HG03097 (cell line): ENCODE measurements around the gene CC2D2A.

ENCODE experiments used
- ATAC-seq: cut with Tn5 transposase; IDR thresholded peaks from one replicate; pipeline ENCODE4 v1.9.1; 2021; ENCODE audit not compliant: unreplicated experiment, low FRiP score

CC2D2A gene

DNA sequence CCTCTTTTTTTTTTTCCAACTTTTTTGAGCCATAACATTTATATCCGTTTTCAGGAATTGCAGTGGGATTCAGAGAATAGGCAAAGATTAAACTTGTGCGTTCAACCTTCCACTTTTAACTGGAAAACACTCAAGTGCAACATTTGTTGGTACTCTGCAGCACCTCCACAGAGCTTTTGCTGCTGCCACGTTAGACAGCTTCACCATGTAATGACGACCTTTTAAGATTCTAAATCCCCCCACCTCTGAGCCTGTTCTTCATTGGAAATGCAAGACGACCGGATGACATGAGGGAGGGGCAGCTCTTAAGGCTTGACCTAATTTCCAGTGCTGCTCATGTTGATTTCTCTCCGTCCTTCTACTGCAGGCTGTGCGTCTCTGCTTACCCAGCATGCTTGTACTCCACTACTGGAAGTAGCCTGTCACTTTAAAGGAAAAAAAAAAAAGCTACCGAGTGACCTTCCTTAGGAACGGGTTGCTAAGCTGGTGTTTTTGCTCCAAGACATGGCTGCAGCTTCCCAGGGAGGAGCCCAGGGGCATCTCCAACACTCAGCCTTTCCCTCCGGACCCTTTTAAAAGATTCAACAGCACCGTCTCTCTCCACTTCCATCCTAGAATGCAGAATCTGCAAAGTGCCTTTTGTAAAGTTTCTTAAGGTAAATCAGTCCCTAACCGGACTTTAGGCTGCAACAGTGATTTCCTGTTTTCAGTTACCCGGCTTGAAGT lies at the start of gene CC2D2A:
Gene CC2D2A (plus strand): TSS at position 481 of the 726 bp plus-strand sequence. CDS start 6,051 bp downstream, outside the sequence.
- ATAC-seq: no peak

DNA sequence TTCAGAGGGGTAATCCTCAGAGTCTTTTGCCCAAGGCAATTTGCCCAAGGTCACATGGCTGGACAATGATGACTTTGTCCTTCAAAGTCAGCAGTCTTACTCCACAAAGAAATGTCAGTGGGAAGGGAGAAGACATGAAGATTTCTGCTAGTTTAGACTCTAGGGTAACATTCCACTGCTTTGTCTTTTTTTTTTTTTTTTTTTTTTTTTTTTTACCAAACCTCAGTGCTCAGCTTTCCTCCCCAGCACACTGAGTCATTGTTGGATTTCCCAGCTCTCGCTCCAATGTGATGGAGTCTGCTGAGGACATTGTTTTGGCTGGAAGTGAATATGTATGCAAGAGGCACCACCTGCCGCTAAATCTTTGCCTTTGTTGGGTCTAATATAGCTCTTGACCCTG lies 49.0 kb upstream of the CC2D2A start:
- ATAC-seq: no peak

DNA sequence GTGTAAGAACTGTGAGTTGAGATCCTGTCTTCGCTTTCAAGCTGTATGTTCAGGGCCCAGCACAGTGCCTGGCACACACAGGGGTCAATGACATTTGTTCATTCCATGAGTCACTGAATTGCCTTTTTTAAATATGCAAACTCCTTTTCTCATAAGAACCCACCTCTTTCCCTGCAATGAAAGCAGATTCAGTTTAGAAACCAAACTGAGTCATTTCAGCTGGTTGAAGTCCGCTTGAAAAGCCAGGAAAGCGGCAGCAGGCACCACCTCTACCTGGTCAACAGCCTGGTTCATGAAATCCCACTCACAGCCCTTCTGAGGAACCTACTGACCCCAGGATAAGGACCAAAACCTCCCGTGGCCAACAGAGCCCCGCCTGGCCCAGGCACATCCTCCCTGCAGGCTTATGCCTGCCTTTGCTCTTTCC lies 46.4 kb upstream of the CC2D2A start:
- ATAC-seq: no peak

DNA sequence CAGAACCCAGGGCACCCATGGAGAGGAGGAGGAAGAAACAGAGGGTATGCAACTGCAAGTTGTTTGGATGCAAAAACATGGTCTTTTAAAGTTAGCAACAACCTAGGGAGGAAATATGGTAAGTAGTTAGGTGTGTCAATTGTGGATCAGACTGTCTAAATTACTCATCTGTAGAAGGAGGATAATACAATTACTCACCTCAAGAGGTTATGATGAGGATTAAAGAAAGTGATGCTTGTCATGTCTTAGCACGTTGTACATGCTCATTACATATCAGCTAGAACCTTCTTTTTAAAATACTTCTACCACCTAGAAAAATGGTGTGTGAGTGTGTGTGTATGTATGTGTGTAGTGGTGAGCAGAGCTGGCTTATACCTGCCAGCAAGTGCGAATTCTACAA lies 44.2 kb upstream of the CC2D2A start:
- no peak for ATAC-seq

DNA sequence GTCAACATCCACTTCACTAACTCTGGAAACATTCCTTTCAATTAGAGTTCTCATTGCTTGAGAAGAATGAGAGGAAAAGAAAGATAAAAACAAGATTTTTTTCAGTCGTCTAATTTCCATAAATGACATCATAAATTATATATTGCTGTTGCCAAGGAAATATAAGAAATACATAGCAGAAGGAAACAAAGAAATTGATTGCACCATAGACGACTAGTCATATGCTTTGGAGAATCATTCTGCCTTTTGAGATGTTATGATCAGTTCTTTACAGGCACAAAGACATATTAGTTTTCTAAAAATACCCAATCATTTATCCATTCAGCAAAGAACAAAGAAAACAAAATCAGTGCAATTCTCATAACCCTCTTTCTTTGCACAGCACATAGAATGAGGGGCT lies 42.5 kb upstream of the CC2D2A start:
- ATAC-seq: no peak

DNA sequence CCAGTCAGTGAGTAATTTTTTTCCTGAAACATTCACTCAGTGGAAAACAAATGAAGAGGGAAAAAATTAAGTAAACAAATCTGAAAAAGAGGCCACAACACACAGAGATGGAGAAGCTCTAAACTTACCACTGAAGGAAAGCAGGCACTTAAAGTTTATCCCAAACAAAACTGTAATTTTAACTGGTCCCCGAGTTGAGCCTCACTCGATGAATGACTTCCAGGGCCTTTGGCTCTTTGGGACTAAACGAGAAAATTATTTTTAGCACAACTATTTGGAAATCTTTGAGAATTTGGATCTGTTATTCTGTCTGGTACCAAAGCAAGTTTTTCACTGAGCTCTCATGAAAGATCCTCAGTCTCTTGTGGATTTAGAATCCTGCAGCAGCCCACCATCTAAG lies 42.0 kb upstream of the CC2D2A start, which contains the start of gene C1QTNF7:
Gene C1QTNF7 (plus strand): TSS at position 333 of the 400 bp plus-strand sequence. CDS start 7,711 bp downstream, outside the sequence.
- ATAC-seq: no peak

DNA sequence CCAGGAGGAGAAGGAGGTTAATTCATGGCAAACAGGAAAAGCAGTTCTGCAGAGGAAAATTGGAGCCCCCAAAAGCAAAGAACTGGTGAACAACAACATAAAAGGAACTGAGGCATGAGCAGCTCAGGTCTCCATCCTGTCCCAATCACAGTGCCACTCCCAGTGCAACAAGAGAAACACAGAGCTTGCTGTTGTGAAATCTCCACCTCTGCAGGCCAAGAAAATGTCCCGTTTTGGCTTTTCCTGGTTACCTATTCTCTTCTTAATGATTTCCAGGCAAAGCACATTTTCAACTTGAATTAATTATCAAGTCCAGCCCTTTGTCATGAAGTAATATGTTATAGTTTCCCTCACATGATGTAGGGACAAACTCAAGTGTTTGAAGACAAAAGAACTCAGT lies 41.1 kb upstream of the CC2D2A start:
- ATAC-seq: no peak

DNA sequence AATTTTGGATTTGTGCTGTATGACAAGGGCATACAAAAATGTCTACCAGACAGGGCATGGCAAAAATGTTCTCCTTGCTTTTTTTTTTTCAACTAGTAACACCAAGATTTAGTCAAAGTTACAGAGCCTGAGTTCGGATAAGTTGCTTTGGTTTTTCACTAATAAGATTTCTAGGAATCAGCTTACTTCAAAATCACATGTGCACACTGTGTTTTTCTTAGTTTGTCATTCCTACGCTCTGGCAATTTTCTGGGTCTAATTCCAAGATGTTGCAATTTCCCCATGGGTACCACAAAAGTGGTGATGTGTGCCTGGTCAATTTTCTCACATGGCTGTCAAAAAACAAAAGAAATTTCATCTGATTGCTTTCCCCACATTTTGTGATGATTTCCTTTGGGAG lies 35.6 kb upstream of the CC2D2A start:
- ATAC-seq: no peak

DNA sequence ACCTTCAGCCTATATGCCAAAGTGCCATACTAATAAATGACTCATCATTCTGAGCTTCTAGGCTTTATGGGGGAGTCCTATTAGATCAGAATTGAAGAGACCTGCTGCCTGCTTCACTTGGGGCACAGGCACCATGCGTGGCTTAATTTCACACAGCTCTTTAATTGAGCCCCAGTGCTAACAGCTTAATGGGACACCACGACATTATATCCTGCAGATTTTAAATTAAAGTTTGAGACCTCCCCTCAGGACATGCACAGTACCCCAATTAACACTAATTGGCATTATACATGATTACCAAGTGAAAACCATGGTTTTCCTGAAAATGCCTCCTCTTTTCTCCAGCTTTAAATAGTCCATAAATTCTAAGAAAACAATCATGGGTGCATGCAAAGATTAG lies 35.0 kb upstream of the CC2D2A start:
- no peak for ATAC-seq

DNA sequence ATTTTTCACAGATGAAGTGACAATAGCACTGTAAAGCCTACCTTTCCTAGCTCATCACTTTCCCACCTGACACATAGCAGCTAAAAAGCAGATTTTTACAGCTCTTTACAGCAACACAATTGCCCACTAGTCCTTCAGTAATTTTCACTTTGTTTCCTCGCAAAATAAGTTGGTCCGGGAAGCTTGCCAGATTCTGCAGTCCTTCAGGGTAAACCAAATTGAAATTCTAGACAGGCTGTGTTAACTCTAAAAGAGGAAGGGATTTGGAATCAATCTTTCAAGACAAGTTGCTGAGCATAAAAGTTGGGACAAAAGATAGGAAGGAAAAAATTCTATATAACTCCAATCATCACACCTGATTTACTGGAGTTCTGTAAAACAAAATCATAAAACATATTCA lies 33.2 kb upstream of the CC2D2A start:
- ATAC-seq: no peak

DNA sequence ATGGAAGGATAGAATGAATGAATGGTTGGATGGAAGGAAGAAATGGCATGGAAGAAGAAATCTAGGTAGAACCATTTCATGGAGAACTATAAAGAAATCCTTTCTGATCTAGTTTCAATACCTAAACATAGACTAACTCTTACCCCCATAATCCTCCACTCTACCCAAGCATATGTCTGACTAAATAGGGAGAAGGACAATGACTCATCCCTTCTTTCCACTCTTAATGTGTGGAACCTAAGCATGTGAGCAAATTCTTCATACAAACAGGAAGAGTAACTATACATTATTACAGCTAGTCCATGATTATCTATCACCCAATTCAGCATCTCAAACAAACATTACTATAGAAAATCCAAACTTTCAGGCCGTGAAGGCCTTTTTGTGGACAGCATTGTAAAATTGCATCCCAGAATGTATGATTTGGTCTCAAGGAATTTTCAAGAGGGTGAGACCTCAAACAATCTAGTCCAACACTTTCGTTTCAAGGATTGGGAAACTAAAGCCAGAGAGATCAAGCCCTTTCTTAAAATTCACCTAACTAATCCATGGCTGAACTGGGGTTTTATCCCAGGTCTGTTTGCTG lies 30.6 kb upstream of the CC2D2A start:
- ATAC-seq: no peak

DNA sequence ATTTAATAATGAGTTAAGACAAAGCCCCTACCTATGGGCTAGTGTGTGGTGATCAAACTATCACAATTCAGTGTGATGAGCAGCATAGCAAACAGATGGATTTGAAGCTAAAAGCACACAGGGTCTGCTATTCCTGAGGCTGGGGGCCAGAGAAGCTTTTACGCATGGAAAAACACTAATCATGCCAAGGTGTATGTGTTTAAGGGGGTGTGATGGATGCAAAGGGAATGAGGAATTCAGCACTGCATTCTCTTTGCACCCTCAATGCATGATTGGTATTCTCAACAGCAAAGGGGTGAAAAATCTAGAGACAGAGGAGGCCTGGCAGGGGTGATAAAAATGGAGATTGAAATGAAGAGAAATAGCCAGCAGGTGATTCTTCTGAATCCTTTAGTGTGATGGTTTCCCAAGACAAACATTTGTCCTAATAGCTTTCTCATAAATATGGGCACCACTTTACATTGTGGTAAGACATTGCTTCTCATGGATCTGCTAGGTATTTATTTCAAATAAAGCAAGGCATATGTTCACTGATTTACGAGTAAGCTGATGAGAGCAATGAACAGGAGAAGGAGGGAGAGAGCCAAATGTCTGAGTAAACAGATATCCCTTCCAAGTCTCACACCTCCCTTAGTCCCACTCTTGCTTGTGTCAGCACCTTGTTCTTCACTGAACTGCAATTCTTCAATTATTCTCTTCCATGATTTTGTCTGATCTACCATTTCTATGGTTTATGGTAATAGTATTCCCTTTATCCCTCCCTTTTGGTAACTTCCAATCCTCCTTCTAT lies 26.1 kb upstream of the CC2D2A start:
- ATAC-seq: no peak

DNA sequence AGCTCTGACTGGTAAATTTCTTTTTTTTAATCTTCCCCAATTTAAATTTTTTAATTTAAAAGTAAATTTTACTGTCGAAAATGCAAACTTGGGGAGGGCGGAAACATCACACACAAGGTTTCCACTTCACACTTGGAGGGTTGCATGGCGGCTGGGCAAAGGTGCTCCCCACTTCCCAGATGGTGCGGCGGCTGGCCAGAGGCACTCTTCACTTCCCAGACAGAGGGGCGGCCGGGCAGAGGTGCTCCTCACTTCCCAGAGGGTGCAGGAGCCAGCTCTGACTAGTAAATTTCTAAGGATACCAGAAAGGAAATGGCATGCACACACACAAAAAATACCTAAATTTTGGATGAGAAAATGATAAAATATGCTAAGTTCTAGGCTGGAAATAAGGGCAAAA lies 25.4 kb upstream of the CC2D2A start:
- ATAC-seq: no peak

DNA sequence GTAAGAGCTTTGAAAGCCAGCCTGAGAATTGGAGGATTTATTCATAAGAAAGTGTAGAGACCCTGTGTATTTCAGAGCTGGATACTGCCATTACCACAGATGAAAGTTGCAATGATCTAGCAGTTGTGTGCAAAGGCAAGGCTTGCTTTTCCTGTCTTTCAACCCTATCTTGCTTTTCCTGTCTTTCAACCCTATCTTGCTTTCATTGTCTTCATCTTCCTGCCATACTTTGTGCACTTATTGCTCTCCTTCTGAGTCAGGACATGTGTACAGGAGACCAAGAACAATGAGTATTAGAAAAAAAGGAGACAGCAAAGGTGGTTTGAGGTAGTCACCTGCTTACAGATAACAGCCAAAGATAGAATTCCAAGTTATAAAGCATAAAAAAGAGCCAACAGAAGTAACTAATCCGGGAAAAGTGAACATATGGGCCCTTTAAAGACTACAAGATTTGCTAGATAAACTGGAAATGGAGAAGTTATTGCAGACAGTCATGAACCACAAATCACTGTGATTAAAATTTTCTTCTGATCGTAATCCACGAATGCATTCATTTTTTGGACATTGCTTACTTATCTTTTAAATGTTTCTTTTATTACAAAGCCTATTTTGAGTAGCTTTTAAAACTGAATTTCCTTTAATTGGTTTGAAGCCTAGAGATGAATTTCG lies 24.7 kb upstream of the CC2D2A start:
- no peak for ATAC-seq

DNA sequence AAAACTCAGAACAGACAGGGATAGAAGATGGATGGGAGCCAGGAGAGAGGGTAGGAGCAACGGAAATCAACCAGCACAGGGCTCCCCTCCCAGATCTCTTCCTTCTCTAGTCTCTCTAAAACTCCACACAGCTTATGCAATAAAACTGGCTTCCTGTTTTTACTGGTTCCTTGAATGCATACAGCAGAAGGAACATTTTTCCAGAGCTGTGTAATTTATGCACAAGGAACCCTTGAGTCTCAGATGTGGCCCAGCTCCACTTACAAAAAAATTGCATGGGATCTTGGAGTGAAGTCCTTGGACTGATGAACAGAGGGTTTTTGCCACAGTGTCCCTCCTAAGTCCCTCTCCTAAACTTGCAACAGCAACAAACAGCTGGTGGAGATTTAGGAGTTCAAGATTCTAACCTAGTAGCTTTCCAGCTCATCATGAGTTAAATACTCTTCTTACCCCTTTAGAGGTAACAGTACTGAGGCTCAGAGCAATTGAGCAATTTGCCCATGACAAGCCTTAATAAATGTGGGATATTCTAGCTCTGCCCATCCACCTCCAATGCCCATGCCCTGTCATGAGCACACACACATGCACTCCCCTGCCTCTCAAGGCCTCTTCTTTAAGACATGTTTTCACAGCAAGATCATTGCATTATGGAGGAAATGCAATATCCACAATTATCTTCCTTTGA lies 18.4 kb upstream of the CC2D2A start:
- no peak for ATAC-seq

DNA sequence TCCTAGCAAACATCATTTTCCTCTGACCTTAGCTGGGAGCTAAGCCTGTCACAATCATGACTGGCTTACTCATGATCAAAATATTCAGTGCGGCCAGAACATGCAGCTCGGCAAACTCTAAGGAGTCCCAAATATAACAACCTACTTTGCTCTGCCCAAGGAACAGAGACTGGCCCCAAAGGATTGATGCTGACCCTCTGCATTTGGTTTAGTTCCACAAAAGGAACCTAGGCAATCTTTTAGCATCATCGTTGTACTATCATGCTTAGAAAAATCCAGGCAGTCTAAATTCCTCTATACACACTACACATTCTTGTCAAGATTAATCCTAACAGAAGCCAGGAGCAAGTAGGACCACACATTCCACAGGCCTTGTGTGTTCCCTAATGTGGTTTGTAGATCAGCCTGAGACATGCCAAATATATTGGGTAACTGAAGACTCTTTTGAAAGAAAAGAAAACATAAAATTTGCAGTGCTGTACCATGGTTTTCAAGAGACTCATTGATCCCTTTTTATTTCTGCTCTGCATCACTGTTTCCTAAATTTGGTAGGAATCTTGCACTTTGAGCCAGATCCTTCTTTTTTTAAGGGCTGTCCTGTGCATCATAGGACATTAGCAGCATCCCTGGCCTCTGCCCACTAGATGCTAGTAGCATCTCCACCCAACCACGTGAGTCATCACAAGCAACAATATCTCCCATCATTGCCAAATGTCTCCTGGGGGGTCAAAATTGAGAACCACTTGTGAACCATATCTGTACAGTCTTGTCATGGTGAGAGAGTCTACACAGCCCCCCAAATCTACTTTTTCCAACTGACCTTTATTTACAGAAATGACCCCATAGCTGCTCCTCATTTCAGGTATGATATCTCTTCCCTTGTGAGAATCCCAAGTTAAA lies 17.6 kb upstream of the CC2D2A start:
- ATAC-seq: no peak

DNA sequence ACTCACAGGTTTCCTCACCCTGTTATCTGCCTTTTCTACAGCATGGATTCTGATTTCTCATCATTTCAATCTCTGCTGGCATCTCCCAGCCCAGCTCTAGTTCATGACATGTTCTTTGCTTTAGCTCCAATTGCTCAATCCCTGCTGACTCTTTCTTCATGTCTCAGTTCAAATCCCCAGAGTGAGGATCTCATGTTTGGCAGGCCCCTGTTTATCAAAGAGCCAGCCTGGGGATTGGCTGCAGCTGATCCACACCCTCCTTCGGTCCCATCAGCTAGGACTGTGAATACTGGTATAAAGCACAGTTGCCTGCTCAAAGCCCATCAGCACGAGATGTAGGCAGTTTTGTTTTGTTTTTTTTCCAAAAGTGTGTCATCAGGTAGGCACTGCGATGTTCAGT lies 14.4 kb upstream of the CC2D2A start:
- no peak for ATAC-seq

DNA sequence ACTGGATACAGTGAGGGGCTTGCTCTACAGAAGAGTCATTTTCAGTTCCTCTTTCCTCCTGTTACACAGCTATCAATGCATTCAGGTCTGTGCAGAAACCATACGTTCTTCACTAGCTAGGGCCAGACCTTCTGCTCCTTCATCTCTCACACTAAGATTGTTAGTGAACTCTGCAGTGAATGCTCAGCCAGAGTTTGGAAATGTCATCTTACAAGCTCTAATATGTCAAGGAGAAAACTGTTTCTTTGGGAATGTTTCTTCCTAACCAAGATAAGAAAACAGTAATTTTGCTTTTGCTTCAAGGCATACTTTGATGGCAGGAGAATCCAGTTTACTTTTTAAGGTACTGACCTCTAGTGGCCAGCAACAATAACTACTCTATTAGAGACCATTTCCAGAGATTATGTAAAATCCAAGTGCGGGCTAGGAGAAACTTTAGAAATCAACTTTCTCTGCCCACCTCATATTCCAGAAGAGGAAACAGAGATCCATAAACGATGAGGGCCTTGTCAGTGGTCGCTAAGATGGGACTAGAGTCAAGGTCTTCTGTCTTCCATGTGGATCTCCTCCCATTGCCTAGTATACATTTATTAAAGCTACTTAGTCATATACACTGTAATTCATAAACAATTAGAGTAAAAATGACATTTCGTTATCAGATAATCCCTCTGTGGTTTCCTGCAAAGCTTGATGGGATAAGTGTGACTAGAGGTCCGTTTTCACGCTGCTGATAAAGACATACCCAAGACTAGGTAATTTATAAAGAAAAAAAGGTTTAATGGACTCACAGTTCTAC lies 12.1 kb upstream of the CC2D2A start:
- ATAC-seq: peak; percentile 93

DNA sequence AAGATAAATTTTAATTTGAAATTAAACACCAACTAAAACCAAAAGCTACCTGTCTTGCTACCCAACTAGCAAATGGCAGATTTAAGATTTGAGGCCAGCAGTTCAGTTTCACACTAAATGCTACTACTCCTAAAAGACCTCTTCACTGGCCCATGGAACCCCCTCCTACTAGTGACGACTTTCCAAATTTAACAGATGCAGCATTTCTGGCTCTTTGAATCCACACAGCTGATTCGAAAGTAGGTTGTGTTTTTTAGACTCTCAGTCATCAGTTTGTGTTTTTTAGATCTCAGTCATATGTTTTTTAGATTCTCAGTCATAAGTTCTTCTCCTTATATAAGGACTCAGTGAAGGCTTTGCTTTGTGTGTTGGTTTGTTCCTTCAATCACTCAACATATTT lies 11.1 kb upstream of the CC2D2A start:
- no peak for ATAC-seq
